H9 (cell line): ENCODE data around the gene ZNF469. TPM values are rescaled to one million over a fixed set of nuclear protein-coding genes. Genes with fewer than 3 reads are reported as not detected.

Experiments used
- DNase-seq: peaks from one replicate; pipeline ENCODE4 v3.0.0-alpha.2; 2017
- H2AFZ ChIP-seq: one replicate; pipeline ENCODE4 v1.6.1; 2013; ENCODE audit warnings: mild to moderate bottlenecking, low read length, control low read depth, moderate library complexity
- H2AK5ac ChIP-seq: 2 replicates; pipeline ENCODE4 v1.6.1; 2013; ENCODE audit warnings: low read length, control low read depth, mixed read lengths; ENCODE audit not compliant: insufficient read length
- H2BK120ac ChIP-seq: one replicate; pipeline ENCODE4 v1.6.1; 2013; ENCODE audit warnings: low read depth, mild to moderate bottlenecking, low read length, control low read depth, inconsistent platforms; ENCODE audit not compliant: poor library complexity, severe bottlenecking
- H2BK12ac ChIP-seq: 2 replicates; pipeline ENCODE4 v1.6.1; 2013; ENCODE audit warnings: low read length, control low read depth, mixed read lengths, low read depth; ENCODE audit not compliant: insufficient read length
- H2BK15ac ChIP-seq: 2 replicates; pipeline ENCODE4 v1.6.1; 2013; ENCODE audit warnings: low read depth, low read length, control low read depth
- H2BK20ac ChIP-seq: one replicate; pipeline ENCODE4 v1.6.1; 2013; ENCODE audit warnings: low read depth, mild to moderate bottlenecking, low read length, control low read depth, inconsistent platforms; ENCODE audit not compliant: poor library complexity, severe bottlenecking
- H2BK5ac ChIP-seq: 2 replicates; pipeline ENCODE4 v1.6.1; 2013; ENCODE audit warnings: low read length, control low read depth, mixed read lengths; ENCODE audit not compliant: insufficient read length
- H3K14ac ChIP-seq: 2 replicates; pipeline ENCODE4 v1.6.1; 2013; ENCODE audit warnings: low read length, control low read depth; ENCODE audit not compliant: insufficient read depth
- H3K18ac ChIP-seq: 2 replicates; pipeline ENCODE4 v1.6.1; 2013; ENCODE audit warnings: low read depth, mild to moderate bottlenecking, mixed read lengths, low read length, control low read depth; ENCODE audit not compliant: insufficient read length
- H3K23ac ChIP-seq: 2 replicates; pipeline ENCODE4 v1.6.1; 2013; ENCODE audit warnings: low read length, control low read depth, mixed read lengths, low read depth; ENCODE audit not compliant: insufficient read length
- H3K23me2 ChIP-seq: 2 replicates; pipeline ENCODE4 v1.6.1; 2013; ENCODE audit warnings: low read depth, mild to moderate bottlenecking, mixed read lengths, low read length, control low read depth; ENCODE audit not compliant: insufficient read length, poor library complexity, severe bottlenecking
- H3K27ac ChIP-seq: 2 replicates; pipeline ENCODE4 v1.5.1; 2013; ENCODE audit warnings: low read length, control low read depth, mixed read lengths, low read depth; ENCODE audit not compliant: insufficient read length
- H3K27me3 ChIP-seq: 2 replicates; pipeline ENCODE4 v1.6.1; 2013; ENCODE audit warnings: low read length, control low read depth, inconsistent platforms; ENCODE audit not compliant: insufficient read depth
- H3K4ac ChIP-seq: 2 replicates; pipeline ENCODE4 v1.6.1; 2013; ENCODE audit warnings: low read depth, mild to moderate bottlenecking, control low read depth, inconsistent platforms, low read length, moderate library complexity
- H3K4me1 ChIP-seq: 2 replicates; pipeline ENCODE4 v1.6.1; 2013; ENCODE audit warnings: low read length, control low read depth, inconsistent platforms; ENCODE audit not compliant: insufficient read depth
- H3K4me2 ChIP-seq: 2 replicates; pipeline ENCODE4 v1.6.1; 2013; ENCODE audit warnings: low read length, control low read depth, mixed read lengths; ENCODE audit not compliant: insufficient read length, insufficient read depth
- H3K56ac ChIP-seq: 2 replicates; pipeline ENCODE4 v1.6.1; 2013; ENCODE audit warnings: low read depth, mild to moderate bottlenecking, mixed read lengths, low read length, control low read depth; ENCODE audit not compliant: insufficient read length
- H3K79me1 ChIP-seq: 2 replicates; pipeline ENCODE4 v1.6.1; 2013; ENCODE audit warnings: low read depth, mild to moderate bottlenecking, moderate library complexity, low read length, control low read depth, inconsistent platforms; ENCODE audit not compliant: insufficient read depth, poor library complexity, severe bottlenecking
- H3K79me2 ChIP-seq: 2 replicates; pipeline ENCODE4 v1.6.1; 2013; ENCODE audit warnings: low read length, control low read depth, inconsistent platforms; ENCODE audit not compliant: insufficient read depth
- H3K9ac ChIP-seq: 2 replicates; pipeline ENCODE4 v1.6.1; 2013; ENCODE audit warnings: low read length, control low read depth, mixed read lengths; ENCODE audit not compliant: insufficient read length; ENCODE audit errors: extremely low read depth
- H3K9me3 ChIP-seq: one replicate; pipeline ENCODE4 v1.6.1; 2013; ENCODE audit warnings: low read depth, low read length, inconsistent platforms; ENCODE audit not compliant: control insufficient read depth
- H3T11ph ChIP-seq: one replicate; pipeline ENCODE4 v1.6.1; 2013; ENCODE audit warnings: mild to moderate bottlenecking, low read length, control low read depth, inconsistent platforms
- H4K20me1 ChIP-seq: one replicate; pipeline ENCODE4 v1.6.1; 2013; ENCODE audit not compliant: control insufficient read depth, insufficient read length, insufficient read depth
- H4K5ac ChIP-seq: 2 replicates; pipeline ENCODE4 v1.6.1; 2013; ENCODE audit warnings: low read depth, mild to moderate bottlenecking, mixed read lengths, low read length, control low read depth; ENCODE audit not compliant: insufficient read length
- H4K8ac ChIP-seq: replicated peaks from 2 replicates; pipeline ENCODE4 v1.6.1; 2013; ENCODE audit warnings: low read length, control low read depth, mixed read lengths, low read depth; ENCODE audit not compliant: insufficient read length
- H4K91ac ChIP-seq: 2 replicates; pipeline ENCODE4 v1.6.1; 2013; ENCODE audit warnings: low read depth, mild to moderate bottlenecking, moderate library complexity, mixed read lengths, low read length, control low read depth; ENCODE audit not compliant: insufficient read length
- H3K27ac Mint-ChIP-seq, 3 experiments: 2 replicates in 2 of 3; 3 replicates in 1 of 3; pipeline ENCODE4 v1.8.0; 2020 to 2021; ENCODE audit warnings: mixed read lengths in 3 of 3, mild to moderate bottlenecking in 1 of 3, moderate library complexity in 1 of 3
- H3K27me3 Mint-ChIP-seq: 2 replicates; pipeline ENCODE4 v1.8.0; 2021; ENCODE audit warnings: low read depth, mild to moderate bottlenecking, moderate library complexity, mixed read lengths
- H3K36me3 Mint-ChIP-seq, 3 experiments: 2 replicates in 2 of 3; 3 replicates in 1 of 3; pipeline ENCODE4 v1.8.0; 2020 to 2021; ENCODE audit warnings: low read depth in 3 of 3, mixed read lengths in 3 of 3; ENCODE audit not compliant: insufficient read depth in 1 of 3
- H3K4me1 Mint-ChIP-seq, 2 experiments: 2 replicates each; pipeline ENCODE4 v1.8.0; 2020; ENCODE audit warnings: mixed read lengths in 2 of 2
- H3K4me3 Mint-ChIP-seq, 2 experiments: 2 replicates in 1 of 2; 3 replicates in 1 of 2; pipeline ENCODE4 v1.8.0; 2020 to 2021; ENCODE audit warnings: mild to moderate bottlenecking in 2 of 2, mixed read lengths in 2 of 2, moderate library complexity in 1 of 2
- H3K9me3 Mint-ChIP-seq, 2 experiments: 2 replicates in 1 of 2; 3 replicates in 1 of 2; pipeline ENCODE4 v1.8.0; 2020; ENCODE audit warnings: mild to moderate bottlenecking in 2 of 2, mixed read lengths in 2 of 2, moderate library complexity in 1 of 2
- CTCF ChIP-seq: fragments of 200-600 bp; sonication (generic); conservative IDR thresholded peaks from 3 replicates; pipeline ENCODE4 v1.8.0; 2021; ENCODE audit warnings: antibody characterized with exemption, mild to moderate bottlenecking
- WGBS: extraction: QIAGEN DNeasy Blood & Tissue Kit; methylation state at CpG from one replicate; pipeline ENCODE4 v1.1.7; 2013; ENCODE audit warnings: missing lambda C conversion rate, low lambda C conversion rate, mixed read lengths; ENCODE audit not compliant: insufficient read length; ENCODE audit errors: extremely low coverage; 5-methylcytosine and 5-hydroxymethylcytosine counted together
- total RNA-seq: library from RNA; stranded (reverse); gene quantifications from 2 replicates; pipeline ENCODE4 v1.2.1, GENCODE V29; 2021

ZNF469 gene
- total RNA-seq, 1 experiment from 2014 or later, result 4.4 TPM

GRCh38 chr16:88338111-88338510 lies 44.6 kb upstream of the ZNF469 start:
- H3K9me3 Mint-ChIP-seq, result peaks cover 12 to 13% of the 10 kb centered on the region in 2 experiments
- Histone ChIP-seq H3K79me2 (no peaks in the 10 kb centered on the region), H2BK20ac (no peak overlapping the region), H3K18ac (no peak overlapping the region), H2AK5ac (no peak overlapping the region), H3K4me2 (no peak overlapping the region), H4K5ac (no peak overlapping the region), H2BK120ac (no peak overlapping the region), H3K27ac (no peak overlapping the region), H2BK5ac (no peak overlapping the region), H3K9ac (no peak overlapping the region), H3K4me1 (no peaks in the 10 kb centered on the region), H2BK15ac (no peak overlapping the region), H3K23me2 (no peaks in the 10 kb centered on the region), H4K91ac (no peak overlapping the region), H4K8ac (no peak overlapping the region), H2BK12ac (no peak overlapping the region), H3K4ac (no peak overlapping the region), H3K23ac (no peak overlapping the region), H3K56ac (no peak overlapping the region), H3T11ph (no peak overlapping the region), H2AFZ (no peak overlapping the region), H3K14ac (no peak overlapping the region; the same call in 1 of the 2 replicates), H3K27me3 (no peaks in the 10 kb centered on the region), H3K79me1 (no peaks in the 10 kb centered on the region), H3K9me3 (no peaks in the 10 kb centered on the region), H4K20me1 (no peaks in the 10 kb centered on the region)
- H3K27me3 Mint-ChIP-seq, result peaks cover 4% of the 10 kb centered on the region
- H3K4me1 Mint-ChIP-seq, result peaks cover 0 to 3% of the 10 kb centered on the region in 2 experiments; a peak in 1 of 4 replicates
- TF ChIP-seq CTCF, result 0 out of 3 replicates have a peak, but pooled peaks have one; percentile 9
- H3K4me3 Mint-ChIP-seq, result no peak overlapping the region
- H3K36me3 Mint-ChIP-seq, result peaks cover 0 to 4% (median 3%) of the 10 kb centered on the region in 3 experiments; a peak in 6 of 7 replicates
- peak overlapping the region in 1 of 3 experiments; percentile 46; a peak in 1 of 7 replicates for H3K27ac Mint-ChIP-seq
- DNase-seq, result no peak
- WGBS, result no CpG with 5 or more reads among the region's 16 CpGs
